ENCODE measurements around the gene GATB. TPM values are rescaled to one million over a fixed set of nuclear protein-coding genes. Genes with fewer than 3 reads are reported as not detected.

The GATB gene
- total RNA-seq, 1 donor from 2014 or later = 18.0 TPM

DNA sequence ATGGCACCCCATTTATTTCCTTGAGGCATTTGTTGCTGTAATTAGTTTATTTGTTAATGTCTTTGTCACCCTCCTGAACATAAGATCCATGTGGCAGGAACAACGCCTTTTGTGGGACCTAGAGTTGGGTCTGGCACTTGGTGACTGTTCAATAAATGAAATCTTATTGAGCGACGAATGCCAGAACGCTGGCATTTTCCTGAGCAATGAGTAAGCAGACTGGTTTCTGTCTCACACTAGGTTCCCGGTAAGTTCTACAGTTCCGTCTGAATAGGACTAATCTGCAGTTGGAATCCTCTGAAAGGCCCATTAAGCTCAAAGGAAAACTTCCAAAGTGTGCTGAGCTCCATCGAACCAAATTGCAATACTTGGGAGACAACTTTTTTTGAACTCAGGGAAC lies 49.2 kb downstream of the GATB start:
- H3K9me3 Mint-ChIP-seq (ENCODE audit: unreplicated experiment) = no peaks in the 10 kb centered on the region
- H3K36me3 Mint-ChIP-seq (ENCODE audit: unreplicated experiment) = peaks cover 14% of the 10 kb centered on the region
- TF ChIP-seq, protein P1, sequence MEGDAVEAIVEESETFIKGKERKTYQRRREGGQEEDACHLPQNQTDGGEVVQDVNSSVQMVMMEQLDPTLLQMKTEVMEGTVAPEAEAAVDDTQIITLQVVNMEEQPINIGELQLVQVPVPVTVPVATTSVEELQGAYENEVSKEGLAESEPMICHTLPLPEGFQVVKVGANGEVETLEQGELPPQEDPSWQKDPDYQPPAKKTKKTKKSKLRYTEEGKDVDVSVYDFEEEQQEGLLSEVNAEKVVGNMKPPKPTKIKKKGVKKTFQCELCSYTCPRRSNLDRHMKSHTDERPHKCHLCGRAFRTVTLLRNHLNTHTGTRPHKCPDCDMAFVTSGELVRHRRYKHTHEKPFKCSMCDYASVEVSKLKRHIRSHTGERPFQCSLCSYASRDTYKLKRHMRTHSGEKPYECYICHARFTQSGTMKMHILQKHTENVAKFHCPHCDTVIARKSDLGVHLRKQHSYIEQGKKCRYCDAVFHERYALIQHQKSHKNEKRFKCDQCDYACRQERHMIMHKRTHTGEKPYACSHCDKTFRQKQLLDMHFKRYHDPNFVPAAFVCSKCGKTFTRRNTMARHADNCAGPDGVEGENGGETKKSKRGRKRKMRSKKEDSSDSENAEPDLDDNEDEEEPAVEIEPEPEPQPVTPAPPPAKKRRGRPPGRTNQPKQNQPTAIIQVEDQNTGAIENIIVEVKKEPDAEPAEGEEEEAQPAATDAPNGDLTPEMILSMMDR (IDR thresholded peaks at IDR 0.05) = no peak
- no peak for DNase-seq (ENCODE audit: extremely low spot score, unreplicated experiment)
- H3K4me3 Mint-ChIP-seq (ENCODE audit: unreplicated experiment) = no peak overlapping the region
- no peak overlapping the region for H3K27ac Mint-ChIP-seq (ENCODE audit: unreplicated experiment)
- no peaks in the 10 kb centered on the region for H3K27me3 Mint-ChIP-seq (ENCODE audit: unreplicated experiment)
- no peaks in the 10 kb centered on the region for H3K4me1 Mint-ChIP-seq (ENCODE audit: unreplicated experiment)

DNA sequence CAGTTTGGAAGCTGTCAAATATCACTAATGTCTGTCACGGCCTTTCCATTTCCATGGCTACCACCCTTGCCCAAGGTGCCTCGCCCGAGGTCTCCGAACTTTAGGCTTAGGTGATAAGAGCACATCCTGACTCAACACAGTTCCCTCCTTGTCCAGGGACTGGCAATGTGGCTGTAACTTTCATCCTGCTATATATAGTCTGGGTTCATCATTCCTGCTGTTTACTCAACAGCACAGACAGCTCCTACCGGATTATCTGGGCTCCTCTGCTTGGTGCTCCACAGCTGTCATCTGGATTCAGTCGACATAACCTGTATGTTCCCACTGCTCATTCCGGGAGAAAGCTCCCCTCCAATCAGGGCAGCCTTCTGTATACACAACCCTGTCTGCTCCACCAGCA lies 51.2 kb downstream of the GATB start:
- TF ChIP-seq, protein P1 (IDR thresholded peaks at IDR 0.05) = no peak
- Mint-ChIP-seq H3K27me3 (ENCODE audit: unreplicated experiment) (no peaks in the 10 kb centered on the region), H3K9me3 (ENCODE audit: unreplicated experiment) (no peaks in the 10 kb centered on the region), H3K4me3 (ENCODE audit: unreplicated experiment) (no peak overlapping the region), H3K36me3 (ENCODE audit: unreplicated experiment) (peaks cover 12% of the 10 kb centered on the region), H3K27ac (ENCODE audit: unreplicated experiment) (no peak overlapping the region), H3K4me1 (ENCODE audit: unreplicated experiment) (no peaks in the 10 kb centered on the region)
- DNase-seq (ENCODE audit: extremely low spot score, unreplicated experiment) = no peak

DNA sequence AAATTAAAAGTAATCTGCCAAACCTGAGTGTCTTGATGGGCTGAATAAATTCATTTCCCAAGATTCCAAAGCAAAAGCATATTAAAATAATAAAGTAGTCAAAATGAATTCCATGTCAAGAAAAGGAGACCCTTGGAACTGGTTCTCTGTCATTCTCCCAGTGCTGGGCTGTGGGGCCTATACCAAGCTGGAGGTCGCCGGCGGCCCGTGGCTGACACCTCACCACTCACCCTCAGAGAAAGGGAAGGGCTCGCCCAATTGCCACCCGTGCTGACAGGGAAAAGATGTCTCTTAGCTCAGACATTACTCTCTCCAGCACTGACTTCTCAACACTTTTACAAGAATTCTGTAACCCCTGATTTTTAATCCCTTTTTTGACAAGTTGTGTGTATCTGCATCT lies 51.7 kb downstream of the GATB start:
- peaks cover 12% of the 10 kb centered on the region for H3K36me3 Mint-ChIP-seq (ENCODE audit: unreplicated experiment)
- DNase-seq (ENCODE audit: extremely low spot score, unreplicated experiment) = no peak
- no peak overlapping the region for H3K27ac Mint-ChIP-seq (ENCODE audit: unreplicated experiment)
- TF ChIP-seq, protein P1 (IDR thresholded peaks at IDR 0.05) = no peak
- no peaks in the 10 kb centered on the region for H3K4me1 Mint-ChIP-seq (ENCODE audit: unreplicated experiment)
- H3K27me3 Mint-ChIP-seq (ENCODE audit: unreplicated experiment) = no peaks in the 10 kb centered on the region
- no peak overlapping the region for H3K4me3 Mint-ChIP-seq (ENCODE audit: unreplicated experiment)
- H3K9me3 Mint-ChIP-seq (ENCODE audit: unreplicated experiment) = no peaks in the 10 kb centered on the region

DNA sequence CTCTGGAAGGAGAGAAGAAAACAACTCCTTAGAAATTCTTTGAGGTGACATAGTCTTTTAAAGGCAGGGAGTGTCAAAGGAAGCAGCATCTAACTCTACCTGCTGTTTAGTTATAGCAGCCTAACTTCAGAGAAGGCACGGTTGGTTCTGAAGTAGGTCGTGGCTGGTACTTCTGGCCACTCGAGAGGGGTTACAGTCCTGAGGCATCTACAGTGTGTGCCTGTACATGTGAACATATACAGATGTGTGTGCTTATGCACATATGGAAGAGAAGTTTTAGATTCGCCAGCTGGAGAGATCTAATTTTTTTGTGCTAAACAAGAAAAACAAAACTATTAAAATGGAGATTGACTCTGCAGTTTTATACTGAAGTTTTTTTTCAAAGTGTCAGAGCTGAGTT lies 52.7 kb downstream of the GATB start:
- Mint-ChIP-seq H3K4me3 (ENCODE audit: unreplicated experiment) (no peak overlapping the region), H3K36me3 (ENCODE audit: unreplicated experiment) (peaks cover 5% of the 10 kb centered on the region), H3K9me3 (ENCODE audit: unreplicated experiment) (no peaks in the 10 kb centered on the region), H3K27ac (ENCODE audit: unreplicated experiment) (no peak overlapping the region), H3K4me1 (ENCODE audit: unreplicated experiment) (no peaks in the 10 kb centered on the region), H3K27me3 (ENCODE audit: unreplicated experiment) (no peaks in the 10 kb centered on the region)
- DNase-seq (ENCODE audit: extremely low spot score, unreplicated experiment) = no peak
- TF ChIP-seq, protein P1 (IDR thresholded peaks at IDR 0.05) = no peak

DNA sequence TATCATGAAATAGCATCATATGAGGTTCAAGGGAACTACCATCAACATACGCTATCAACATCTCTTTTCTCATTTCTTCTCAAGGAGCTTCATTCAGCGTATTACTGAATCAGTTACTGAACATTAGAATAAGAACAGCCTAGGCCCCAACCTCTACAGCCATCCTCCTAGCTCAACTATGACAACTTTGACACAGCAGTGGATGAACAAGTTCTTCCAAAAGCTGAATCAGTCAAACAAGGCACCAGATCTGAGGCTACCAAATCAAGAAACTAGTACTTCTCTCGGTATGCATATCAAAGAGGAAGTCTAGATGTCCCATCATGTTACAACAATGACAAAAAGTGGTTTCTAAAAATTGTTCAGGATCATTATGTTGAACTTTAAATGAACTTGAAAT lies 57.4 kb downstream of the GATB start:
- no peak overlapping the region for H3K4me3 Mint-ChIP-seq (ENCODE audit: unreplicated experiment)
- no peak overlapping the region for H3K27ac Mint-ChIP-seq (ENCODE audit: unreplicated experiment)
- no peak for DNase-seq (ENCODE audit: extremely low spot score, unreplicated experiment)
- H3K27me3 Mint-ChIP-seq (ENCODE audit: unreplicated experiment) = no peaks in the 10 kb centered on the region
- no peaks in the 10 kb centered on the region for H3K4me1 Mint-ChIP-seq (ENCODE audit: unreplicated experiment)
- TF ChIP-seq, protein P1 (IDR thresholded peaks at IDR 0.05) = no peak
- H3K36me3 Mint-ChIP-seq (ENCODE audit: unreplicated experiment) = peaks cover 31% of the 10 kb centered on the region
- H3K9me3 Mint-ChIP-seq (ENCODE audit: unreplicated experiment) = no peaks in the 10 kb centered on the region
